ENCODE measurements around the gene RAET1E. TPM values are rescaled to one million over a fixed set of nuclear protein-coding genes. Genes with fewer than 3 reads are reported as not detected.
"Not testable (repeated sequence)": the region's sequence is repeated elsewhere in the genome, so short reads cannot be mapped to it uniquely, and the experiment has no call there.

Gene RAET1E
- total and polyA plus RNA-seq, 9 of the 15 experiments (the other 6 are each of a cell fraction or from before 2014, with no cell fraction given): not detected

DNA sequence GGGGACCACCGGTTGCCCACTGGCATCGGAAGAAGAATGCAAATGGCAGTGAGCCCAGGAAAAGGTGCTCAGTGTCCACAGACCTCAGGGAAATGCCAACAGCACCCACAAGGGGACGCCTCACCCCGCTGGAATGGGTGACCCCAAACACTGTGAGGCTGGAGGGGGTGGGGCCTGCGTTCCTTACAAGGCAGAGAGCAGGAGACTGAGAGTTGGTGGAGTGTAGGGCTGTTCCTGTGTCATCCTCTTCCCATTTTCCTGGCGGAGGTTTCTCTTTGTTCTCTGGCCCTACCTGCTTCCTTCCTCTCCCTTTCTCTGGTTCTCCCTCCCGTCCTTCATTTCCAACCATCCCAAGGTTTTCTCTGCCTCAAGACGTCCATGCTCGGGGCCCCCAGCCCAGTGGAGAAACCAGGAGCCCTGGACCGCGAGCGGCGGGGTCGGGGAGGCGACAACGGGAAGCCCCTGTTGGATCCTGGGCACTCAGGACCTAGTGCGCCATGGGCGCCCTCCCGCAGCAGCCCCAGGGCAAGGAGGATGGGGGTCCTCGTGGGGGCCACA lies 40.2 kb upstream of the RAET1E start:
- Histone ChIP-seq H2AFZ (ENCODE audit: low read depth, low read length) (peak overlapping the region; percentile 83), H3K4me2 (ENCODE audit: insufficient read depth, low read length) (peak overlapping the region; percentile 51), H3K9ac (ENCODE audit: insufficient read depth in 1 of 2, low read depth in 2 of 2, low read length in 2 of 2) (peak overlapping the region in 1 of 2 experiments; percentile 87; a peak in 2 of 4 replicates), H3K27me3 (ENCODE audit: control insufficient read depth in 2 of 2, insufficient read depth in 2 of 2, low read length in 2 of 2) (peaks cover 14 to 65% of the 10 kb centered on the region in 2 experiments; a peak in 4 of 5 replicates), H3K4me3 (peak overlapping the region; percentile 19), H3K4me1 (replicated peaks in 1 of 2; ENCODE audit: control insufficient read depth in 2 of 2, insufficient read depth in 2 of 2, low read length in 2 of 2) (peaks cover 0 to 26% of the 10 kb centered on the region in 2 experiments; a peak in 2 of 5 replicates)
- FAIRE-seq: peak; percentile 79
- H3K9me1 ChIP-seq (ENCODE audit: control insufficient read depth, insufficient read depth, low read length); POLR2A ChIA-PET; DNase-seq (ENCODE audit: extremely low read depth in 1 of 4, low spot score in 3 of 4); H3K79me2 ChIP-seq (ENCODE audit: control insufficient read depth, insufficient read depth, low read length); H3K9me3 ChIP-seq (replicated peaks; ENCODE audit: control insufficient read depth, insufficient read depth, low read depth, low read length); H4K20me1 ChIP-seq (replicated peaks; ENCODE audit: control insufficient read depth, insufficient read depth, low read length); BruUV-seq (replicated peaks); H3K27ac ChIP-seq (ENCODE audit: extremely low read depth, low read depth, low read length); H3K36me3 ChIP-seq (ENCODE audit: control insufficient read depth, insufficient read depth, low read length): not testable (repeated sequence)
- CTCF ChIA-PET (ENCODE audit: low intra/inter-chr PET ratio): interaction anchor here (0.6 to 5.1 kb wide), 2 partner anchors 79 to 116 kb away, joined by 3 to 70 read pairs; no protein-coding TSS in a partner anchor
- peak; percentile 83 for ATAC-seq
- in situ Hi-C loops (cut with MboI) (loop anchor here (5.0 kb wide), 1 partner anchor 69 kb away; no protein-coding TSS in a partner anchor), intact Hi-C loops (cut with micrococcal nuclease) (loop anchor here (10.0 kb wide), 1 partner anchor 337 kb away; no protein-coding TSS in a partner anchor)
- TF ChIP-seq CTBP1 (IDR thresholded peaks at IDR 0.05; ENCODE audit: borderline replicate concordance) (0 out of 2 replicates have a peak, but pooled peaks have one; percentile 9), MAZ (CRISPR knock-in tag; conservative IDR thresholded peaks at IDR 0.05 in 1 of 2, IDR thresholded peaks at IDR 0.05 in 1 of 2) (peak in 1 of 2 experiments; percentile 14; a peak in 1 of 4 replicates)
- WGBS (ENCODE audit: insufficient coverage, low coverage, missing lambda C conversion rate): 3% methylated on average over 12 of the region's 20 CpGs

DNA sequence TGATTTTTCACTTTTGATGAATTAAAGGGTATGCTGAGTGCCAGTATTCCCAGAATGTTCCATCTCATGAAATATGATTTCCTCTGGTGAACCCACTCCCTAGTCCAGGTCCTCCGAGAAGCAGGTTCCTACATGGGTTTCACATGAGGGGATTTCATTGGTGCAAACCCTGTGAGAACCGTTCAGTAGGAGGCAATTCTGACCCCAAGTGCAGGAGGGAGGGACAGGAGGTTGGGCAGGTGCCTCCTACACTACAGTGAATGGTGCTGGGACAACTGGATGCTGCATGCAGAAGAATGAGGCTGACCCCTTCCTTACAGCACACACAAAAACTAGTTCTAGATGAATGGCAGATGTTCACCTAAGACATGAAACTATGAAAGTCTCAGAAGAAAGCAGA lies 38.8 kb upstream of the RAET1E start:
- ATAC-seq: no peak
- H3K27me3 ChIP-seq (ENCODE audit: control insufficient read depth in 2 of 2, insufficient read depth in 2 of 2, low read length in 2 of 2): peaks cover 15 to 54% of the 10 kb centered on the region in 2 experiments; a peak in 4 of 5 replicates
- H3K27ac ChIP-seq (ENCODE audit: extremely low read depth, low read depth, low read length): no peak overlapping the region
- no peak overlapping the region for H2AFZ ChIP-seq (ENCODE audit: low read depth, low read length)
- no peak for DNase-seq (ENCODE audit: extremely low read depth in 1 of 4, low spot score in 3 of 4)
- H3K4me1 ChIP-seq (replicated peaks in 1 of 2; ENCODE audit: control insufficient read depth in 2 of 2, insufficient read depth in 2 of 2, low read length in 2 of 2): peaks cover 0 to 17% of the 10 kb centered on the region in 2 experiments; a peak in 2 of 5 replicates
- no TSS peak for BruUV-seq (replicated peaks)
- POLR2A ChIA-PET: no interaction called here
- no peaks in the 10 kb centered on the region for H4K20me1 ChIP-seq (replicated peaks; ENCODE audit: control insufficient read depth, insufficient read depth, low read length)
- H3K9ac ChIP-seq (ENCODE audit: insufficient read depth in 1 of 2, low read depth in 2 of 2, low read length in 2 of 2): no peak overlapping the region
- H3K36me3 ChIP-seq (ENCODE audit: control insufficient read depth, insufficient read depth, low read length): no peaks in the 10 kb centered on the region
- WGBS (ENCODE audit: insufficient coverage, low coverage, missing lambda C conversion rate): 0% methylated on average over 2 of the region's 2 CpGs
- H3K9me1 ChIP-seq (ENCODE audit: control insufficient read depth, insufficient read depth, low read length): no peaks in the 10 kb centered on the region
- FAIRE-seq: no peak
- intact Hi-C loops (cut with micrococcal nuclease) (loop anchor here (10.0 kb wide), 1 partner anchor 338 kb away; no protein-coding TSS in a partner anchor), in situ Hi-C loops (cut with MboI) (loop anchor here (5.0 kb wide), 1 partner anchor 71 kb away; no protein-coding TSS in a partner anchor)
- no peaks in the 10 kb centered on the region for H3K79me2 ChIP-seq (ENCODE audit: control insufficient read depth, insufficient read depth, low read length)
- no peak overlapping the region for H3K4me2 ChIP-seq (ENCODE audit: insufficient read depth, low read length)
- no peak overlapping the region for H3K4me3 ChIP-seq
- CTCF ChIA-PET (ENCODE audit: low intra/inter-chr PET ratio): interaction anchor here (5.1 kb wide), 1 partner anchor 80 kb away, joined by 70 read pairs; no protein-coding TSS in a partner anchor
- H3K9me3 ChIP-seq (replicated peaks; ENCODE audit: control insufficient read depth, insufficient read depth, low read depth, low read length): no peaks in the 10 kb centered on the region
- no peak for TF ChIP-seq TFAM (CRISPR knock-in tag; conservative IDR thresholded peaks at IDR 0.05)
- no peak for TF ChIP-seq RAD21 (CRISPR knock-in tag; conservative IDR thresholded peaks at IDR 0.05 in 1 of 2, IDR thresholded peaks at IDR 0.05 in 1 of 2)
- TF ChIP-seq, protein P1, sequence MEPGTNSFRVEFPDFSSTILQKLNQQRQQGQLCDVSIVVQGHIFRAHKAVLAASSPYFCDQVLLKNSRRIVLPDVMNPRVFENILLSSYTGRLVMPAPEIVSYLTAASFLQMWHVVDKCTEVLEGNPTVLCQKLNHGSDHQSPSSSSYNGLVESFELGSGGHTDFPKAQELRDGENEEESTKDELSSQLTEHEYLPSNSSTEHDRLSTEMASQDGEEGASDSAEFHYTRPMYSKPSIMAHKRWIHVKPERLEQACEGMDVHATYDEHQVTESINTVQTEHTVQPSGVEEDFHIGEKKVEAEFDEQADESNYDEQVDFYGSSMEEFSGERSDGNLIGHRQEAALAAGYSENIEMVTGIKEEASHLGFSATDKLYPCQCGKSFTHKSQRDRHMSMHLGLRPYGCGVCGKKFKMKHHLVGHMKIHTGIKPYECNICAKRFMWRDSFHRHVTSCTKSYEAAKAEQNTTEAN (CRISPR knock-in tag; IDR thresholded peaks at IDR 0.05): no peak
- TF ChIP-seq CTCF (IDR thresholded peaks at IDR 0.05 in 2 of 3, conservative IDR thresholded peaks at IDR 0.05 in 1 of 3; ENCODE audit: insufficient read depth in 2 of 3, low read depth in 1 of 3, low read length in 3 of 3): no peak
- TF ChIP-seq ZNF561 (CRISPR knock-in tag; conservative IDR thresholded peaks at IDR 0.05): no peak
- TF ChIP-seq TEAD2 (tag; IDR thresholded peaks at IDR 0.05): no peak
- no peak for TF ChIP-seq PCBP2 (IDR thresholded peaks at IDR 0.05; ENCODE audit: low read depth, low read length, poor library complexity, severe bottlenecking)
- TF ChIP-seq SMARCA5 (IDR thresholded peaks at IDR 0.05): no peak
- TF ChIP-seq ZBTB17 (CRISPR knock-in tag; IDR thresholded peaks at IDR 0.05): no peak

Data from K562 (cell line).